Measurements from ENCODE around the gene SPATA31E1.
"Not testable (repeated sequence)": the region's sequence is repeated elsewhere in the genome, so short reads cannot be mapped to it uniquely, and the experiment has no call there.

SPATA31E1 gene

DNA sequence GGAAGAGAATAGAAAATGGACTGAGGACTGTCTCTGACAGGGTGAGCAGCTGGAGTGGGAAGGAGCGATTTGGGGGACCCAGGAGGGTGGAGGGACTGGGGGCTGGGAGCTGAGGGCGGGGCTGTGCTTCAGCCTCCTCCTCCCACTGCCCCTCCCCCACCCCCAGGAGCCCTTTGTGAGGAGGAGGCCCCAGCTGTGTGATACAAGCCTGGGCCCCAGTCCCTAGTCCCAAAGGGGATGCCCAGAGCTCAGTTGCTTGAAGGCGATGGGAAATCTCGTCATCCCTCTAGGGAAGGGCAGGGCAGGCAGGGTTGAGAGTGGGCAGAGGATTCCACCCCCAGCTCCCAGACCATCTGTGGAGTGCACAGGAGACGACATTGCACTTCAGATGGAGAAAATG, at the start of gene SPATA31E1:
TSS of gene SPATA31E1 (plus strand) at position 251 of the 400 bp plus-strand sequence. CDS start at position 266, 15 bp downstream.
- DNase-seq, result no peak

GRCh38 chr9:87834357-87834756, 48.3 kb upstream of the SPATA31E1 start:
- DNase-seq, result no peak

- no peak for DNase-seq
These were observed 46.1 kb upstream of the SPATA31E1 start for GRCh38 chr9:87836536-87836935.

DNA sequence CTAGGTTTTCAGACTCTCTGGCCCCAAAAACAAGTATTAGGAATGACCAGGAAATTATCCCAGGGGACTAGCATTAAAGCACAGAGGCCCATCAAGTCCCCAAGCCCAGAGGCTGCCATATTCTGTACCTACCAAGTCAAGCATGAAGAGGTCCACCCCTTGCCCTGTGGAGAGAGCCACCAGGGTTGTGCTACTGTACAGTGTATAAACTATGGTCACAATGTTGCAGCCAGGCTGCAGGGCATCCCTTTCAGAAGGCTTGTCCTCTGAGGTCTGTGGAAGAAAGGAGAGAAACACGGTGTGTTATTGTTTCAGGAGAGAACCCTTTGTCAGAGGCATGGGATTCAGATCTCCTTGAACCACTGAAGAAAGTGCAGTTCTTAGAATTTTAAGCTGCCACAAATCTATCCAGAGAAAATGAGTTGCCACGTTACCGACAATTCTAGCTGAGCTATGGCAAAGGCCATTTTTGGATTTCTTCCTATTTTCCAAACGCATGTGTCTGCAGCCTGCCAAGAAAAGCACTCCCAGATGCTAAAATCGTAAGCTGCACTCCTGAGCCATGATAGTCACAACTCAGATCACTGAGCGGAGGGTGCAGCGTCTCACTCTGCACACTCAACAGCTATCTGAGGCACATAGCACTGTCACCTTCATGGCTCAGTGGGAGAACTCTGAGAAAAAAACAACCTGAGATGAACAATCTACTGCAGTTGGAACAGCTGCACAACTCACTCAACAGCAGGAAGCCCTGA, 45.5 kb upstream of the SPATA31E1 start:
- DNase-seq, result no peak

GRCh38 chr9:87840134-87840533, 42.5 kb upstream of the SPATA31E1 start:
- peak in 1 of 2 experiments; percentile 5 for DNase-seq

DNA sequence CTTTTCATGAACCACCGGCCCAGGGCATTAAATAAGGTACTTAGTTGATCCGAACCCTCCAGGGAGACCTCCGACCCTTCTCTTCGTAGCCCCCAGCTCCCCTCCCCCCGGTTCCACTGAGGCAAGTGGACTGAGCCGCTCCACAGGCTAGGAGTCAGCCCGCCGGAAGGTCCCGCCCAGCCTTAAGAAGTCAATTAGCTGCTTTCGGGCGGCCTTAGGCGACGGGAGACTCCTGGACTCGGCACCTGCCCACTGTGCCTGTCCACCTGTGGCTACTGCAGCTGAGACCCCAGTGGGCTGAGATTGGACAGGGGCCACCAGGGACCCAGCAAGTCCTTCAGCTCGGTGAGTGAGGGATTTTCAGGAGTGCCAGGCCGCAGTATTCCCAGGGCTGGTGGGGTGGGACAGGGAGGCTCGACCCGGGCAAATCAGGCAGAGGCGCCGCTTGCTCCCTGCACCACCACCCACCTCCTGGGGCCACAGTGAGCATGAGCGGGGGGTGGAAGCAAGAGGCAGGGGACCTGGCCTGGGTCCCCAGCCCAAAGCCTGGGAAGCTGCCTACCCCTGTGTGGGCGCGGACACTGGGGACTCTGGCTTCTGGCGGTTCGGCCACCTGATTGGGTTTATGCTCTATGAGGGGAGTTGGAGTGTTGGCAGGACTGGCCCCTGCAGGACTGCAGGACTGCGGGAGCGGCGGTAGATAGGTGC, 39.6 kb upstream of the SPATA31E1 start:
- DNase-seq, result no peak

- DNase-seq, result no peak
These were observed 38.2 kb upstream of the SPATA31E1 start for GRCh38 chr9:87844506-87844905.

- DNase-seq, result not testable (repeated sequence)
These were observed 34.9 kb upstream of the SPATA31E1 start for GRCh38 chr9:87847817-87848216.

GRCh38 chr9:87849144-87849758, 33.4 kb upstream of the SPATA31E1 start:
- no peak for DNase-seq

GRCh38 chr9:87850391-87850790, 32.3 kb upstream of the SPATA31E1 start:
- DNase-seq, result no peak

DNA sequence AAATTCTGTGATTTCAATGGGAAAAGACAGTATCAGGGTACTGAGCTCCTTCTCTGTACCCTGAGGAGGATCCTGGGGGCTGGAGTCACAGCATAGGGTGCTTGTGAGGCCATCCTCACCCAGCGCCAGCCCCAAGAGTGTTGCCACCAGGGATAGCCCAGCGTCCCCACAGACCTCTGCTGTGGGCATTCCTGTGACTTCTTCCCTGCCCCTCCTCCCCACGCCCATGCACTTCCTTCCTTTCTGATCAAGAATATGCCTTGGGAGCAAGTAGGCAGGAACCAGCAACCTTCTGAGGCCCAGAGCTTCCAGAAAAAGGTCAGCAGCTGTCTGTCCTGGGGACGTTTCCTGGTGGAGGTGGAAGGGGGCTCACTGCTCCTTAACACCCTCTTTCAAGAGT, 31.5 kb upstream of the SPATA31E1 start:
- DNase-seq, result not testable (repeated sequence)

- no peak for DNase-seq
These were observed 29.4 kb upstream of the SPATA31E1 start for GRCh38 chr9:87853302-87853701.

- DNase-seq, result no peak
These were observed 28.6 kb upstream of the SPATA31E1 start for GRCh38 chr9:87853876-87854579.

GRCh38 chr9:87854580-87854955, 28.1 kb upstream of the SPATA31E1 start:
- DNase-seq, result no peak

DNA sequence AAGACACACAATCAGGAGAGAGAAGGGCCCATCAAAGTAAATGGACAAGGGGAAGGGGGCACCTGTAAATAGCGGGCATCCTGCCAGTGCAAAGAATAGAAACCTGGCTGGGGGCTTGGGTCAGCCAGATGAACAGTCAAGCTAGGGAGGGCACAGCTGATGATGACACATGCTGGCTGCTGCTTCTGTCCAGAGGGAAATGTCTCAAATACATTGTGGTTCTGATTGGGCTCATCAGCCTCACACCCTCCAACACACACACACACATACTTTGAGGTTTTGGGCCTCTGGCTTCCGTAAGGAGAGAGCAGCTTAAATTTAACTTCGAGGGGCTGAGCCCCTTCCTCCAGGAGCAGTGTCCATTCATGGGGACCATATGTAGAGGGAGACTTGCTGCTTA, 27.6 kb upstream of the SPATA31E1 start:
- DNase-seq, result no peak

GRCh38 chr9:87857141-87857947, 25.3 kb upstream of the SPATA31E1 start:
- no peak for DNase-seq

DNA sequence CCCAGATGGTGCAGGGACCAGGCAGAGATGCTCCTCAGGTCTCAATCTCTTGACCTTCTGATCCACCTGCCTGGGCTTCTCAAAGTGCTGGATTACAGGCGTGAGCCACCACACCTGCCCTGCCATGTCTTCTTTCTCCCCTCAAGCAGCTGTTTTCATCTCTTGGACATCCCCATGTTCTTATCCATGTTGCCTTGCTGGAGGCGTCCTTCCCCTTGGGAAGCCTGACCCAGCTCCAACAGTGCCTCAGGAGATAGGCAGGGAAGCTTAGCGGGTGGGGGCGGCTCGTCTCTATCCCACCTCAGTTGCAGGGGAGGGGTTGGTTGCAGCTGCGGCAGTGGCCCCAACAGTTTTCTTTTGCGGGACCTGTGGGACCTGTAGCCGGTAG, 24.7 kb upstream of the SPATA31E1 start:
- DNase-seq, result no peak

DNA sequence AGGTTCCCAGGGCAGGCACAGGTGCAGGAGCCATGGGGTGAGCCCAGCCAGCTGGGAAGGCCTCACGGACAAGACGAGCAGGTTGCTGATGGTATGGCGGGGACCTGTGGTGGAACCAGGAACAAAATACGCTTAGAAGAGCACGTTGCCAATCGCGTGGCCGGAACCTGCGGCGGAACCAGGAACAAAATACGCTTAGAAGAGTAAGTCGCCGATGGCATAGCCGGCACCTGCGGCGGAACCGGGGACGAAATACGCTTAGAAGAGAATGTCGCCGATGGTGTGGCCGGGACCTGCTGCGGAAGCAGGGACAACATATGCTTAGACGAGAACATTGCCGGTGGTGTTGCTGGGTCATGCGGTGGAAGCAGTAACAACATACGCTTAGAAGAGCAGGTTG, 23.5 kb upstream of the SPATA31E1 start:
- no peak for DNase-seq

DNA sequence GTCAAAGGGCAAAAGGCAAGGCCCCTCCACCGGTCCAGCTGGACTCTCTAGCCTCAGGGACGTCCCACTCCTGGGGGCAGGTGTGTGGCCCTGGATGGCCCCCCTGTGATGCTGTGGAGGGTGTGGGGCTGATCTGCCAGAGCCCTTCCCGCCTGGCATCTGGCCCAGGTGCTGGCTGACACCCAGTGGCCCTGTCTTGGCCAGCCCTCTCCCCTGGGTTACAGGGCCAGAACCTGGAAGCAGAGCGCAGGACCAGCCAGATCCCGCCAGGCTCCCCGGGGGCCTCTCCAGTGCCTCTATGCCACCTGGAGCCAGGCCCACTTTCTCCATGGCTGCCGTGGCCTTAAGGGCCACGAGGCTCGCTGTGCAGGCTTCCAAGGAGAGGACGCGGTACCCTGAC, 22.9 kb upstream of the SPATA31E1 start:
- DNase-seq, result no peak

- DNase-seq, result no peak
These were observed 21.3 kb upstream of the SPATA31E1 start for GRCh38 chr9:87861332-87861731.

DNA sequence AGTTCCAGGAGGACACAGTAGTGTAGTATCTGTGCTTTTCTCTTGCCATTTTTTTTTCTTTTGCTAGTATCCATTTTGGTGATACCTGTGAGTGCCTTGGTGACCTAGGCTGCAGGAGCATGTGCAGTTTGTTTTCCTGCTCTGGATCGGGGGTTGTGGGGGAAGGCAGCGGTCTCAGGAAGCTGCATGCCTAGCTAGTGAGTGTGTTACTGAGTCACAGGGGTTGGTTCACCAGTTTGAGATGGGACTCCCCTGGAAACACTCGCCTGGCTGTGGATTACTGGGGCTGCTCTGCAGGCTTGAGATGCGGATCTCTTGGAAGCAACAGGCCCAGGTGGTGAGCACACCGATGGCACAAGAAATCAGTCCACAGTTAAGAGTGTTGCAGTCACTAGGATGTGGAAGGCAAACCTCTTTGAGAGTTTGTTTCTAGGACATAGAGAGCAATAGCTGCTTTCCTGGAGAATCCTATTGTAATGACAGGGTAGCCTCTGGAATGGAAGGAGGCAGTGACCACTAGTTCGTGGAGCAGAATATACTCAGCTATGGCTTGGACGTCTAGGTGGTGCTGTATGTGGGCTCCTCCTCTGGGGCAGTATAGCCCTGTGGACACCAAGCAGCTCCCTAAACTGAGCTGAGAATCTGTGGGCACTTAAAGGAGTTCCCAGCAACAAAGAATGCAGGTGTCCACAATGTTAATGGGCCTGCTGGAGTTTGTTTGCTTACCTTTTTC, 20.0 kb upstream of the SPATA31E1 start:
- DNase-seq, result no peak

Data from Kasumi-1 (cell line).